Measurements from ENCODE around the gene LIM2.

Gene LIM2

GRCh38 chr19:51396175-51396574 is 8.4 kb upstream of the LIM2 start:
- DNase-seq (ENCODE audit: low read depth in 2 of 2) = no peak

GRCh38 chr19:51394050-51394836 is 6.5 kb upstream of the LIM2 start:
- DNase-seq (ENCODE audit: low read depth in 2 of 2) = peak; percentile 92 to 93

GRCh38 chr19:51392701-51393100 is 4.9 kb upstream of the LIM2 start:
- DNase-seq (ENCODE audit: low read depth in 2 of 2) = no peak

- DNase-seq (ENCODE audit: low read depth in 2 of 2) = no peak
Measured at GRCh38 chr19:51391073-51391611, 3.4 kb upstream of the LIM2 start.

GRCh38 chr19:51389143-51389542 is 1.4 kb upstream of the LIM2 start:
- DNase-seq (ENCODE audit: low read depth in 2 of 2) = no peak

- no peak for DNase-seq (ENCODE audit: low read depth in 2 of 2)
Measured at GRCh38 chr19:51386882-51387520, 773 bp downstream of the LIM2 start.

GRCh38 chr19:51382004-51382403 is 5.8 kb downstream of the LIM2 start:
- DNase-seq (ENCODE audit: low read depth in 2 of 2) = no peak

- DNase-seq (ENCODE audit: low read depth in 2 of 2) = no peak
Measured at GRCh38 chr19:51380379-51380778, 7.4 kb downstream of the LIM2 start.

- no peak for DNase-seq (ENCODE audit: low read depth in 2 of 2)
Measured at GRCh38 chr19:51377422-51377821, 10.4 kb downstream of the LIM2 start.

GRCh38 chr19:51375504-51376221 is 12.1 kb downstream of the LIM2 start:
- peak in 1 of 2 donors; percentile 57 for DNase-seq (ENCODE audit: low read depth in 2 of 2)

GRCh38 chr19:51372649-51373504 is 14.9 kb downstream of the LIM2 start, which contains the start of gene NKG7:
Gene NKG7, minus strand, starts transcription at chr19:51372654. Its CDS starts 119 bp downstream, at chr19:51372535.
- peak; percentile 60 to 80 for DNase-seq (ENCODE audit: low read depth in 2 of 2)

GRCh38 chr19:51372021-51372648 is 15.6 kb downstream of the LIM2 start:
- DNase-seq (ENCODE audit: low read depth in 2 of 2) = no peak

- no peak for DNase-seq (ENCODE audit: low read depth in 2 of 2)
Measured at GRCh38 chr19:51371186-51371690, 16.5 kb downstream of the LIM2 start.

- no peak for DNase-seq (ENCODE audit: low read depth in 2 of 2)
Measured at GRCh38 chr19:51370230-51370629, 17.5 kb downstream of the LIM2 start.

GRCh38 chr19:51368366-51369282 is 19.1 kb downstream of the LIM2 start, which contains the start of gene CLDND2:
Gene CLDND2, minus strand, starts transcription at chr19:51369003. Its CDS starts 426 bp downstream, at chr19:51368577.
- no peak for DNase-seq (ENCODE audit: low read depth in 2 of 2)

GRCh38 chr19:51367565-51368365 is 20.0 kb downstream of the LIM2 start:
- DNase-seq (ENCODE audit: low read depth in 2 of 2) = peak; percentile 99

GRCh38 chr19:51367255-51367564 is 20.6 kb downstream of the LIM2 start:
- no peak for DNase-seq (ENCODE audit: low read depth in 2 of 2)

GRCh38 chr19:51366389-51367254 is 21.2 kb downstream of the LIM2 start:
- peak; percentile 89 to 97 for DNase-seq (ENCODE audit: low read depth in 2 of 2)

All from stimulated activated CD4-positive, alpha-beta T cell treated with anti-CD3 and anti-CD28 coated beads, Interleukin-4, amount 100 ng/mL, for 48 hours (primary cell).